Stimulated activated CD8-positive, alpha-beta memory T cell treated with anti-CD3 and anti-CD28 coated beads, Interleukin-15, amount 100 ng/mL, for 1 hour (primary cell): ENCODE results near the gene TRANK1.
"Not testable (repeated sequence)": the region's sequence is repeated elsewhere in the genome, so short reads cannot be mapped to it uniquely, and the experiment has no call there.

Experiments used
- DNase-seq: peaks from one replicate; pipeline ENCODE4 v3.0.0-alpha.2; 2020; ENCODE audit warnings: low read depth

Gene TRANK1

DNA sequence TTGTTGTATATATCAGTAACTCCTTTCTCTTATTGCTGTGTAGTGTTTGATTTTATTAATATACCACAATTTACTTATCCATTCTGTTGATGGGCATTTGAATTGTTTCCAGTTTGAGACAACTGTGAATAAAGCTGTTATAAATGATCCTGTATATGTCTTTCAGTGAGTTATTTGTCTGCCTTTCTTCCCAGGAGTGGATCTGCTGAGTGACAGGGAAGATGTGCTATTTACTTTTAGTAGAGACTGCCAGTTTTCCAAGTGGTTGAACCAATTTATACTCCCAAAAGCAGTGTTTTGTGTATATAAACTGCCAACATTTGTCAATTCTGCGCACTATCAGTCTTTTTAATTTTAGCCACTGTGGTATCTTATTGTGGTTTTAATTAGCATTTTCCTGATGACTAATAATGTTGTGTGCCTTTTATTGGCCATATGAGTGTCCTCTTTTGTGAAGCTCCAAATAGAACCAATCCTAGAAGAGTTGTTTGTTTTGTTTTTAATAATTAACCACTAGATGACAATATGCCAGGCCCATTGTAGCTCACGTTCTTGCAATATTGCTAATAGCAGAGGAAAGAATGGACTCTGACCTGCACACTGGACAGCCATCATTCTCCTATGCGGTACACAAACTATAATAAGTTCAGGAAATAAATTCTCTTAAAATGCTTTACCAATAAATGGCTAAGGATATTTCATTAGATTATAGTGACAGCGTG, 25.3 kb downstream of the TRANK1 start:
- no peak for DNase-seq

DNA sequence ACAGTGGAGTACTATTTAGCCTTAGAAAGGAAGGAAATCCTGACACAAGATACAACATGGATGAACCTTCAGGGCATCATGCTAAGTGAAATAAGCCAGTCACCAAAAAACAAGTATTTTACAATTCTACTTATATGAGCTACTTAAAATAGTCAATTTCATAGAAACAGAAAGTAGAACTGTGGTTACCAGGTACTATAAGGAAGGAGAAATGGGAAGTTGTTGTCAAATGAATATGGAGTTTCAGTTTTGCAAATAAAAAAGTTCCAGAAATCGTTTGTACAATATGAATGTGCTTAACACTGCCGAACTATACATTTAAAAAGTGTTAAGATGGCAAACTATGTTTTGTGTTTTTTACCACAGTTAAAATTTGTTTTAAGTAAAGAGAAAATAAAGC, 26.8 kb downstream of the TRANK1 start:
- DNase-seq, result no peak

DNA sequence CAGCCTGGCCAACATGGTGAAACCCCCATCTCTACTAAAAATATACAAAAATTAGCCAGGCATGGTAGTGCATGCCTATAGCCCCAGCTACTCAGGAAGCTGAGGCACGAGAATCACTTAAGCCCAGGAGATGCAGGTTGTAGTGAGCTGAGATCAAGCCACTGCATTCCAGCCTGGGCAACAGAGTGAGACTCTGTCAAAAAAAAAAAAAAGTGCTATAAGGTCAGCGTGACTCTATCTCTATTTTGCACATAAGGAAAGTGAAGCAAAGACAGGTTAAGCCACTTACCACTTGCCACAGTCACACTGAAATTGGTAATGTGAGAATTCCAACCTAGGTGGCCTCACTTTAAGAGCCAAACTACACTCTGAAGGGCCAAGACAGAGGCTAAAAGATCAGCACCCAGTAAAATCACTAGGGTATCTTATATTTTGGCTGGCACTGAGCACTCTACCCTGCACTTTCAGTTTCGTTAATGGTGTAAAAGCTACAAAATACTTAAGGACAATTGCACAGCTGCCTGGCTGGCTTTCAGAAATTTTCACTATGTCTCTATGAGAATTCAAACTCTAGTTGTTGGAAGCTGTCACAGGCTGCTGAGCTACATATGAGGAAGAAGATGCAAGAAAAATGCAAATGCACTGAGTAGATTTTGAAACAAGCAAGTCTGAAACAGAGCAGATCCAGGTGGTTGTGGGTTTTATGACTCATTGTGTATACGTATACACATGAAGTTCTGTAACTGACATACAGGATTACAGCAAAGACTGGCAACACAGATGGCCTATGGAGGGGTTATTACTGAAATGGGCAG, 32.7 kb downstream of the TRANK1 start:
- DNase-seq, result no peak

DNA sequence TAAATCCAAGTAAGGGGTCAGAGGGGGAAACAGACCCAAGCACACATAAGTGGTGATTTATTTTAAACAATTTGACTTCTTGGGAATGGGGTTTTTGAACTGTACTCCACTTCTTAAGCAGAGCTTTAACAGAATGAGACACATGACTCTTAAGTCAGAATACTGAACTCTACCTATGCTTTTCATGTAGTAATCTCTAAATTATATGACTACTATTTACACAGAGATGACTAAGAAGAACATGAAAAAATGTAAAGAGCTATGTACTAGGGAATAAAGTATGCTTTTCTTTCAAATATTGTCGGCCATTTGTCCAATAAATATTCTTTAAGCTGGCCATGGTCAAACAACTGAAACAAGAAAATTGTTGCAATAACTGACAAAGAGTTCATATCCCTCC, 35.2 kb downstream of the TRANK1 start:
- DNase-seq, result no peak

DNA sequence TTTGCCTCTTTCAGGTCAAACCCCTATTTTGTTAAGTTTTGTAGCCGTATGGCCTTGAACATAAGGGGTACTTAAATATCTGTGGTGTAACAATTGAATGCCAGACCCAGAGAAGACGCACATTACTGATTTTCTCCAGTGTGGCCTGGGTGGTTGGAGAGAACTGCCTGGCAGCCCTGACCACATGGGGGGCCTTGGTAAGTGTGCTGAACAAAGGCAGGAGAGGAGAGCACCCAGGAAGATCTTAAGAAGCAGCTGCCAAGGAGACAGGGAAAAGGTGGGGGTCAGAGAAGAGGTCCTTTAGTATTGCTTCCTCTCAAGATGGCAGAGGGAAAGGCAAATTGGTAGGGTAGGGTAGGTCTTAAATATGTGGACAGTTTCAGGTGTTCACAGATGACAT, 35.7 kb downstream of the TRANK1 start:
- DNase-seq, result no peak

DNA sequence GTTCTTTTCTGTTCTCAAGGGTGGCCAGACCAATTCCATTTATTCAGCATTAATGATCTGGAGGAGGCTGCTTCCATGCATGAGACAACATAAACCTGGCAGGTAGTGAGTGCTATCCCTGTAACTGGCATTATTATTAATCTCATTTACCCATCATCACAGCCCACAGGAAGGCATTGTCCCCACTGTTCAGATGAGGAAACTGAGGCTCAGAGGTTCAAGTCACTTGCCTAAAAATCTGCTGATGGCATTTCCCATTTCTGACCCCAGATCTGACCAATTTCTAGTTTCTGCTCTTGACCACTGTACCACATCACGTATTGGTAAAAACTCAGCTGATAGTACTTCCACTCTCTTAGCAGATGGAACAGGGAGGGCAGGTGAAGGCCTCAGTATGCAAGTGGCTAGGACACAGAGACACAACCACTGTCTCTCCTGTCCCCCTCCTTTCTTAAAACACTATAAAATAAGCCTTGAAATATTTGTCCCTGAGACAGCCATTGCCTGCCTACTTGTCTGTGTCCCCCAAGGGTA, 36.1 kb downstream of the TRANK1 start:
- DNase-seq, result no peak

DNA sequence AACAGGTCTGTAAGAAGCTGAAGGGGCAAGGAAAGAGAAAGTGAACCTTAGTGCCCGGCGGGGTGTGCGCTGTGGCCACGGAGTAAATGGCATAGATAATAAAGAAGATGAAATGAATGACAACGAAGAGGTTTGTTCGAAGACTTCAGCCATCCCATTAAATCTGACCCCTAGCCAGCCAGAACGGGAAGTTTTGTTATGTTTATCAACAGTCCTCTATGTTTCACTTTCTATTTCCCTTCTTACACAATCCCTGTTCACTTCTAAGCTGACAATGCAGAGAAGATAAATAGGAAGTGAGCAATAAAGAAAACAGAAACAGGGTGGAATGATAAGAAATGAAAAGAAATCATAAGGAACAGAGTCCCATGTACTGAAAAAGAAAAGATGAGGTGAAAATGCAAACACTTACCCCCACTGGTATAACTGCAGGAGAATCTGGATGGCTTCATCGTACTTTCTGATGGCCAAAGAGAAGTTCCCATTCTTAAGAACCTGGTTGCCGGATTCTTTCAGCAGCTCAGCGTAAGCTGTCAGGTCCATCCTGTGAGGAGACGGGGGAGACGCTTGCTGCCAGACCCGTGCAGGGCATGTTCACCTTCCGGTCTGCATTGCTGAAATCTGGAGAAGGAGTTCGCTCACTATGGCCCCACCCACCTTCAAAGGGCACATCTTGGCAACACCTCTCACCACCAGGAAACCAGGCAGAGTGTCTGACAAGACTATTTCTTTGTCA, 36.8 kb downstream of the TRANK1 start:
- peak; percentile 53 for DNase-seq

DNA sequence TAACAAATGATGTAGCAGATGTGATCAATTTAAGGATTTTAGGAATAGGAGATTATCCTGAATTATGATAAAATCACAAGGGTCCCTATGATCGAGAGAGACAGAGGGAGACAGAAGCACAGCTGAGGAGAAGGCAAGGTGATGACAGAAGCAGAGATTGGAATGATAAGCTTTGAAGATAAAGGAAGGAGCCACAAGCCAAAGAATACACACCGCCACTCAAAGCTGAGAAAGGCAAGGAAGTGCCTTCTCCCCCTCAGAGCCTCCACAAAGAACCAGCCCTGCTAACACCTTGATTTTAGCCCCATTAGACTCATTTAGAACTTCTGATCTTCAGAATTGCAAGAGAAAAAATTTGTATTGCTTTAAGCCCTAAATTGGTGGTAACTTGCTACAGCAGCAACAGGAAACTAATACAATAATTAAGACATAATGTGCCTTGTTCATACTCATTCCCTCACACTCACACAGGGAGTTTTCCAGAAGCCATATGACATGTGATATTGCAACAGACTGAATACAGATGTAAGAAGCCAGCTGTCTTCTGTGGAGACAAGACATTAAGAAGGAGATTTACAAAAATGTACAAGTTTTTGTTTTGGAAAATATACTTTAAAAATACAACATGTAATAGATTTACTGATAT, 38.2 kb downstream of the TRANK1 start:
- no peak for DNase-seq

DNA sequence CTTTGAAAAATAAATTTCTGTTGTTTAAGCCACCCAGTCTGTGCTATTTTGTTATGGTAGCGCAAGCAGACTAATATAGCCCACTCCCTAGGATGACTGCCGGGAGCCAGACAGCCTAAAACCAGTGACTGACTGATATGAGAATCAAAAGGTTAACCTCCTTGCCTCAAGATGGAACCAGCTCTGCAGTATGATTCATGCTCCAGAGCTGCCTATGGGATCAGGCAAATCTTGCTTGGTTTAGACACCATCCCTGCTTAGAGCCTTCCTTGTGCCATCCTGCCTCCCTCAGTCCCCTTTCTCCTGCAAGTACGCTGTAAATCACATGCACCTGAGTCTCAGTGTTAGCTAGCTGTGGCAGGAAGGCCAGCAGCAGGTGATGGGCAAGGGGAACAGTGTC, 39.3 kb downstream of the TRANK1 start:
- DNase-seq, result no peak

DNA sequence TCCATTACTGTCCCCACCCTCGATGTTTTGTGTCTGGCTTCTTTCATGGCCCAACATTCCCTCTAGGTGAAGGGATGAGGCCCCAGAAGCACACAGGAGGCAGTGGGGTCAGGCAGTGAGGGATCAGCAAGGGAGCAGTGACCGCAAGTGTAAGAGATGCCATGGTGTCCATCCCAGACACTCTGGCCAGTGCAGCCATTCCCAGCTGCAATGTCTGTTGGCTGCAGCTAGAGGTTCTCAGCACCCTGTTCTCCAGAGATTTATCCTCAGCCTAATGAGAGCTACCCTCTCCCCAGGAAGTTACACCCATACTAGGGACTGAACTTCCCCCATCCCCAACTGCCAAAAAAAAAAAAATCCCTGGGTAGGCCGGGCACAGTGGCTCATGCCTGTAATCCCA, 40.2 kb downstream of the TRANK1 start:
- no peak for DNase-seq

DNA sequence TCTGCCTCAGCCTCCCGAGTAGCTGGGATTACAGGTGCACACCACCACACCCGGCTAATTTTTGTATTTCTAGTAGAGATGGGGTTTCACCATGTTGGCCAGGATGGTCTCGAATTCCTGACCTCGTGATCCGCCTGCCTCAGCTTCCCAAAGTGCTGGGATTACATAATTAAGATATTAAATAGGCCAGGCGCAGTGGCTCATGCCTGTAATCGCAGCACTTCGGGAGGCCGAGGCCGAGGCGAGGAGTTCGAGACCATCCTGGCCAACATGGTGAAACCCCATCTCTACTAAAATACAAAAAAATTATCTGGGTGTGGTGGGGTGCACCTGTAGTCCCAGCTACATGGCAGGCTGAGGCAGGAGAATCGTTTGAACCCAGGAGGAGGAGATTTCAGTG, 40.8 kb downstream of the TRANK1 start:
- DNase-seq, result not testable (repeated sequence)

DNA sequence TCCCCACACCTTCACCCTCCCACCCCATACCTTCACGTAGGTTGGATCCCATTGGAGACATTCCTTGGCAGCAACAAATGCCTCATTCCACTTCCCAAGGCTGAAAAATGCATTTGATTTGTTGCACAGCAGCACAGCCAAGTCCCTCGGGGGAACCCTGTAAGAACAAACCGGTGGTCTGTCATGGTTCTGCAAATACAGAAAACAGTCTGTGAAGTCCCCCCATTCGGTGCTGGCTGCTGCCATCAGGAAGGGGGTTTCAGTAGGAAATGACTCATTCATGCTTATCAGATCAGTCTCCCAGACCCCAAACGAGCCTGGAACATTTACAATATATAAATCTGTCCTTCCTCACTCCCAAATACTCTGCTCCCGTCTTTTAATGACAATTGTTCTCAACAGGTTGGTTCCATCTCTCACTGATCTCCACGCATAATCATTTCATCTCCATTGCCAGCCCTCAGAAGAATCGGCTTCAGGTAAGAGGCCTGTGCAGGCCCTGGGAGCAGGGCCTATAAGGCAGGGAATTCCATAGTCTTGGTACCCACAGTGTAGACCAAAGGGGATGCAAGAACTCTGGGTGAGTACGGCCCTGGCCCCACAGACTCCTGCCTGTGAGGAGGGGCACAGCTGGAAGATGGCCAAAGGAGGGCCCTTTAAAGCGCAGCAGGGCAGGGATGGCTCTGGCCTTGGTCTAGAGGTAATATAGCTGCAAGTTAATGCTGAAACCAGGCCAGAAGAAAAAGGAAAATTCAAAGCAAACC, 41.6 kb downstream of the TRANK1 start:
- no peak for DNase-seq

DNA sequence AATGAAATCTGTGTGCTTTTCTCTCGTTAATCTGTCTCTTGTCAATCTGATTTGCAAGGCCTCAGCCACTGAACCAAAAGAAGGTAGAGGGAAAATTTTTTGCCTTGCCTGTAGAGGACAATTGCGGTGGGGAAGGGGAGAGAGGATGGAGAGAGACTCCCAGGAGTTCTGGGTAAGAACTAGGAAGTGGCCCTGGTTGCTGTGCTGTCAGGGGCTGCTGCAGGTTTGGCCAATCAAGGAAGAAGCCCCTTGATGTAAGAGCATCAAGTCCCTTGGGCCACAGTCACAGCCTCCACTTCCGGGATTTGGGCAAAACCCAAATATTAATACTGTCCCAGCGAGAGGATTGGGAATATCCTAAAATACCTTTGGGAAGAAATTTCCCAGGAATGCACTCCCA, 43.3 kb downstream of the TRANK1 start:
- no peak for DNase-seq

DNA sequence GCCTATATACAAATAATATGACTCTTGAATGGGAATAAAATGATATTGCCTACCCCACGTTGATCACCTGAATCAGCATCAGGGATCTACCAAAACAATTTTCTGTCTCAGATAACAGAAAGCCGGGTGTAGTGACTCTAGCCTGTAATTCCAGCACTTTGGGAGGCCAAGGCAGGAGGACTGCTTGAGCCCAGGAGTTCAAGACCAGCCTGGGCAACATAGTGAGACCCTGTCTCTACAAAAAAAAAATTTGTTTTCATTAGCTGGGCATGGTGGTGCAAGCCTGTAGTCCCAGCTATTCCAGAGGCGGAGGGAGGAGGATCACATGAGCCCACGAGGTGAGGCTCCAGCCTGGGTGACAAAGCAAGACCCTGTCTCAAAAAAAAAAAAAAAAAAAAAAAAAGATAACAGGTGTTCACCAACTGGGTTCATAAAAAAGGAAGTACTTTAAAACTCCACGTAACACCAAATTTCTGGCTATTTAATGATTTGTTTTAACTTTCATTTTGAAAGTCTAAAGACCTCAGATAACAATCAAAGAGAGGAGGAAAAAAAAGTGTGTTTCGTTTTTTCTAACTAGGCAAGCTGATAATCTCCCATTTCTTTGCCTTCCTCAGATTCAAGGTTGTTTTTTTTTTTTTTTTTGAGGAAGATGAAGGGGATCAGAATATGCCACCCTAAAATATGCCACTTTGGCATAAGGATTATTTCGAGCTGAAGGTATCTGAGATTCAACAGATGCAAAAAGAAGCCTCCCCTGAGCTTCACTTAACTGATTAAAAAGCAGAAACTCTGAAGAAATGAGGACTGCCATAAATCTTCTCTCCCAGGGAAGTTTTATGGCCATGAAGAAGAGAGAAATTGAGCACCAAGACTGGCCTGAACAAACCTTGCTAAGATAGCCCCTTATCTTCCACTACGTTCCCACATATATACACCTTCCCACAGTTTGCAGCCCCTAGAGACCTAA, 44.1 kb downstream of the TRANK1 start:
- DNase-seq, result no peak

DNA sequence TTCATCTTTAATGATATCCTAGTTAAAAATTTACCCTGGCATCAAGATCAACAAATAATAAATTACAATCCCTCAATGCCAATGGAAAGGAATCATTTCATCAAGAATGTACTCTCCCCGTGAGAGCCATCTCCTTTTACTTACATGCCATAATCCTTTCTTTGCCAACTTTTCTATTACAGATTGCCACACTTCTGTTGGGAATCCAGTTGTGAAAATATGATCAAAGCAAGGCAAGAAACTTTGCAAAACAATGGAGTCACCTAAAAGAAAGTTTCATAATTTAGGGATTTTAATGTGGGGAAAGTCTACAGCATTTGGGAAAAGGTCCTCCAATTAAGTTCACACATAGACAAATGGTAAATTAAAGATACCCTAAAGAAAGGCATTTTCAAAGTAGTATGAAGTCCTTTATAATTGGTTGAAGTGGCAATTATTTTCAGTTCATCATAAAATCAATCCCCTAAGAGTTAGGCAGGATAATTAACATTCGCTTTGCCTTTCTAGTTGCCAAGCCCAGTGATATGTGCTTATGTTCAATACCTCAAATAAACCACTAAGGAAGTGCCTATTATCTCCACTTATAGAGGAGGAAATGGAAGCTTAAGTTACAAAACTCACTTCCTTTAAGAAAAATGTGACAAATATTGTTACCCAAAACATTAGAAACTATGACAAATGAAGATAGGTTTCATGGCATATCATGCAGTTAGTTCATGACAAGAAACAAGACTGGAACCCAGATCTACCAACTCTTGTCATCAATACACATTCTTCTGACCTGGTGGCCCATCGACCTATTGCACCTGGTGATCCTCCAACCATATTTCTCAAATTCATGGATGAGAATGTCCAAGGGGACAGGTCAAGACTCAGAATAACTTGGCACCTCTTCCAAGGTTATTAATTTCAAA, 49.1 kb downstream of the TRANK1 start:
- DNase-seq, result no peak

DNA sequence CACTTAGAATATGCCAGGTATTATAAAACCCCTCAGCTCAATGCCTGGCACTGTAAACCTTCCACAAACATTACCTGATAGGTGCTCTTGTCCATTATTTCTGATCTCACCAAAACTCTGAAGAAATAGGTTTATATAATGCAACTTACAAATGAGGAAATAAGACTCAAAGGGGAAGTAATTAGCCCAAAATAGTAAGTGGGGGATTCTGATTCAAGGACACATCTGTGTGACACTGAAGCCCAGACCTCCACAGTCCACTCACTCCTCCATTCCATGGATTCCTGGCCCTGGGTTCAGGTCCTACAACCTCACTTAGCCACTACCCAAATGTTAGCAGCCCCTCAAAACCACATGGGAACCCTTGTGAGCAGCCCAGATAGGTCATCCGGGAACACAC, 49.9 kb downstream of the TRANK1 start:
- DNase-seq, result no peak

DNA sequence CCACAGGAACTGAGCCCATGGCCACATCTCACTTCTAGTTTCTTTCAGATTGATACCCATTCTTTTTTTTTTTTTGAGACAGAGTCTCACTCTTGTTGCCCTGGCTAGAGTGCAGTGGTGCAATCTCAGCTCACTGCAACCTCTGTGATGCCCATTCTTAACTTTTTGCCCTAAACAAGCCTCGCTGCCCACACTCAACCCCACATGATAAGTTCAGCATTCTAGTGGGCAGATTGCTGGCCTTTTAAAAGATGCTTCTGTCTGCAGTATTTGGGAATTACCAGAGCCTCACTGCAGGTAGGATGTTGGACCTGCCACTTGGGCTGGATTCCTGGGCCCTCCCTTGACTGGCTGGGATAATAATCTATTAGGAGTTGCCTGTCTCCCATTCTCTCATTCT, 51.0 kb downstream of the TRANK1 start:
- DNase-seq, result no peak

DNA sequence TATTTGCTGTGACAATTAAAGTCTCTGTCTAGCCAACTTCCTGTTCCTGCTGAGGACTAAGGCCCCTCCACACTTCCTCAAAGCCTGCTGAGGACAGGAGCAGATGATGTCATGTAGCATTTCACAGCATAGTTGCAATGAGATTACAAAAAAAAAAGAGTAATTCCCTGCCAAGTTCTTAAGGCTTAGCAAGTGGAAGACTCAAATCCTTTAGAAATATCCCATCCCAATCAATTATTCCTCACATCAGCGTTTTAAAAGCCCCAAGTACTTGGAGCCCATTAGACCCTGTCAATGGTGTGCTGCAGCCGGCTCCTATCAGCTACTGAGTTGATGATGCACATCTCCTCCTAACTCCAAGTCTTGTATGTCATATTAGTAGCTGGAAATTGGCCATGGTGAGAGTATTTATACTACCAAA, 51.7 kb downstream of the TRANK1 start:
- no peak for DNase-seq
